IMR-90 (cell line): ENCODE results near the gene INO80B.

Experiments used
- MAFK ChIP-seq: IDR thresholded peaks from 2 replicates; pipeline ENCODE4 v1.6.1; 2012; ENCODE audit warnings: low read depth, low read length, improper control_type of control experiment
- POLR2A ChIP-seq: IDR thresholded peaks from 2 replicates; pipeline ENCODE4 v1.6.1; 2012; ENCODE audit warnings: mild to moderate bottlenecking, low read depth, low read length
- TF ChIP-seq, protein P1 (sequence below): conservative IDR thresholded peaks from 2 replicates; pipeline ENCODE4 v1.5.1; 2012; ENCODE audit warnings: mild to moderate bottlenecking, low read depth, low read length, improper control_type of control experiment

DNA sequence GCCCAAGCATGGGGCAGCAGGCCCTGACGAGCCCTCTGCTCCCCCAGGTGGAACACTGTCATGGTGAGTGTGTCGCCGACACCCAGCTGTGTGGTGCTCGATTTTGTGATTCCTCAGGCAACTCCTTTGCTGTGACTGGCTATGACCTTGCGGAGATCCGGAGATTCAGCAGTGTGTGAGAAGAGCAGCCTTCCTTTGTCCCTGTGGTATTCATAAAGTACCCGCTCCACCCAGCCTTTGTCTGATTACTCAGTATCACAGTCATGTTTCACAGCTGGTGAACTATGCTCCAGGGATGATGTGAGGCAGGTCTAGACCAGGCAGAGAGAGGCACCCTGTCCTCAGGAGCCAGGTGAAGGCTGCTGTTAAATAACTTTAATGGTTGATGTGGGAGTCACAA, 29.4 kb upstream of the INO80B start:
- TF ChIP-seq, protein P1, sequence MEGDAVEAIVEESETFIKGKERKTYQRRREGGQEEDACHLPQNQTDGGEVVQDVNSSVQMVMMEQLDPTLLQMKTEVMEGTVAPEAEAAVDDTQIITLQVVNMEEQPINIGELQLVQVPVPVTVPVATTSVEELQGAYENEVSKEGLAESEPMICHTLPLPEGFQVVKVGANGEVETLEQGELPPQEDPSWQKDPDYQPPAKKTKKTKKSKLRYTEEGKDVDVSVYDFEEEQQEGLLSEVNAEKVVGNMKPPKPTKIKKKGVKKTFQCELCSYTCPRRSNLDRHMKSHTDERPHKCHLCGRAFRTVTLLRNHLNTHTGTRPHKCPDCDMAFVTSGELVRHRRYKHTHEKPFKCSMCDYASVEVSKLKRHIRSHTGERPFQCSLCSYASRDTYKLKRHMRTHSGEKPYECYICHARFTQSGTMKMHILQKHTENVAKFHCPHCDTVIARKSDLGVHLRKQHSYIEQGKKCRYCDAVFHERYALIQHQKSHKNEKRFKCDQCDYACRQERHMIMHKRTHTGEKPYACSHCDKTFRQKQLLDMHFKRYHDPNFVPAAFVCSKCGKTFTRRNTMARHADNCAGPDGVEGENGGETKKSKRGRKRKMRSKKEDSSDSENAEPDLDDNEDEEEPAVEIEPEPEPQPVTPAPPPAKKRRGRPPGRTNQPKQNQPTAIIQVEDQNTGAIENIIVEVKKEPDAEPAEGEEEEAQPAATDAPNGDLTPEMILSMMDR = no peak
- no peak for TF ChIP-seq POLR2A
- no peak for TF ChIP-seq MAFK
